HS-5 (cell line): Measurements from ENCODE around the gene CUZD1.

Experiments used
- DNase-seq: peaks from one replicate; pipeline ENCODE4 v3.0.0-alpha.2; 2012; ENCODE audit warnings: low read depth

CUZD1 gene

GRCh38 chr10:122854648-122855047 is 9.0 kb upstream of the CUZD1 start:
- peak; percentile 96 for DNase-seq

GRCh38 chr10:122853665-122854313 is 8.1 kb upstream of the CUZD1 start:
- DNase-seq: peak; percentile 36

GRCh38 chr10:122852261-122852660 is 6.6 kb upstream of the CUZD1 start:
- DNase-seq: no peak

- no peak for DNase-seq
These were observed 5.3 kb upstream of the CUZD1 start for GRCh38 chr10:122850705-122851640.

- DNase-seq: no peak
These were observed 4.4 kb upstream of the CUZD1 start for GRCh38 chr10:122849900-122850605.

- DNase-seq: no peak
These were observed 3.4 kb upstream of the CUZD1 start for GRCh38 chr10:122849090-122849489.

- DNase-seq: no peak
These were observed 2.3 kb upstream of the CUZD1 start for GRCh38 chr10:122847782-122848604.

- DNase-seq: no peak
These were observed 1.5 kb downstream of the CUZD1 start for GRCh38 chr10:122844146-122844545.

GRCh38 chr10:122841569-122841968 is 4.1 kb downstream of the CUZD1 start:
- no peak for DNase-seq

GRCh38 chr10:122839505-122839904 is 6.2 kb downstream of the CUZD1 start:
- DNase-seq: no peak

- DNase-seq: no peak
These were observed 6.8 kb downstream of the CUZD1 start for GRCh38 chr10:122838880-122839279.

- no peak for DNase-seq
These were observed 9.7 kb downstream of the CUZD1 start for GRCh38 chr10:122835908-122836307.

GRCh38 chr10:122830965-122831353 is 14.7 kb downstream of the CUZD1 start:
- no peak for DNase-seq

GRCh38 chr10:122830273-122830964 is 15.2 kb downstream of the CUZD1 start:
- no peak for DNase-seq

GRCh38 chr10:122829454-122829853 is 16.2 kb downstream of the CUZD1 start:
- DNase-seq: no peak

GRCh38 chr10:122828716-122829255 is 16.9 kb downstream of the CUZD1 start:
- no peak for DNase-seq

GRCh38 chr10:122827302-122827701 is 18.4 kb downstream of the CUZD1 start:
- no peak for DNase-seq

- no peak for DNase-seq
These were observed 22.5 kb downstream of the CUZD1 start for GRCh38 chr10:122822973-122823690.

- DNase-seq: no peak
These were observed 23.8 kb downstream of the CUZD1 start for GRCh38 chr10:122821808-122822207.

GRCh38 chr10:122815458-122815857 is 30.2 kb downstream of the CUZD1 start:
- DNase-seq: no peak
